T-helper 22 cell (primary cell): ENCODE measurements around the gene LRIG1.

Source experiments
- DNase-seq: peaks from one replicate; pipeline ENCODE4 v3.0.0-alpha.2; 2020; ENCODE audit warnings: low read depth

The LRIG1 gene

DNA sequence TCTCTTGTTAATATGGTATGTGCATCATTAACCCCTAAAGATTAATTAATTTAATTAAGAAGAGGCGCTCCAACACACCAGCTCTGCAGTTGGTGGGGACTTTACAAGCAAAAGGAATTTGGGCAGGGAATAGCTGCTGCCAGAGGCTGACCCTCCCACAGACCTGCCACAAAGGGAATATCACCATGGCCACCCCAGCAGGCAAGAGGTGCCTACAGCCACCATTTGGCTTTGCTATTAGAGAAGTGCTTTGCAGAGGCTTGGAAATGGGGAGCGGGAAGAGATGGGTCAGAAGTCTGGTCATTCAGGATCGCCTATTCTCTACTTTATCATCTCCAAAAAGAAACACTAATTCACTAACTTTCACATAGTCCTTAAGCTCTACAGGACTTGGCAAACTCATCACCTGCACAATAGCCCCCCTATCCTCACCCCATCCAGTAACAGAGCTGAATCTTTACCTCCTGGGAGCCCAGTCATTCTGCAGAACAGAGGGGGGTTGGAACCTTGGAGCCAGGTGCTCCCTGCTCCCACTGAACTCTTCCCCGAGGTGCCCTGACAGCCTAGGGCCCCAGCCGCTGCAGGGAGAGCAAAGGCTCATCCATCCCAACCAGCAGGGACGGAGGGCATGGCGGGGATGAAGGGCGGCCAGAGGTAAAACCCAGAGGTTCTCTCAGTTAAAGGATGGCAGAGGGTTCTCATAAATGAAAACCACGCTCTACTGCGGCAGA, 29.7 kb downstream of the LRIG1 start:
- no peak for DNase-seq

GRCh38 chr3:66470285-66470684, 30.5 kb downstream of the LRIG1 start:
- DNase-seq: no peak

GRCh38 chr3:66469220-66469640, 31.6 kb downstream of the LRIG1 start:
- no peak for DNase-seq

DNA sequence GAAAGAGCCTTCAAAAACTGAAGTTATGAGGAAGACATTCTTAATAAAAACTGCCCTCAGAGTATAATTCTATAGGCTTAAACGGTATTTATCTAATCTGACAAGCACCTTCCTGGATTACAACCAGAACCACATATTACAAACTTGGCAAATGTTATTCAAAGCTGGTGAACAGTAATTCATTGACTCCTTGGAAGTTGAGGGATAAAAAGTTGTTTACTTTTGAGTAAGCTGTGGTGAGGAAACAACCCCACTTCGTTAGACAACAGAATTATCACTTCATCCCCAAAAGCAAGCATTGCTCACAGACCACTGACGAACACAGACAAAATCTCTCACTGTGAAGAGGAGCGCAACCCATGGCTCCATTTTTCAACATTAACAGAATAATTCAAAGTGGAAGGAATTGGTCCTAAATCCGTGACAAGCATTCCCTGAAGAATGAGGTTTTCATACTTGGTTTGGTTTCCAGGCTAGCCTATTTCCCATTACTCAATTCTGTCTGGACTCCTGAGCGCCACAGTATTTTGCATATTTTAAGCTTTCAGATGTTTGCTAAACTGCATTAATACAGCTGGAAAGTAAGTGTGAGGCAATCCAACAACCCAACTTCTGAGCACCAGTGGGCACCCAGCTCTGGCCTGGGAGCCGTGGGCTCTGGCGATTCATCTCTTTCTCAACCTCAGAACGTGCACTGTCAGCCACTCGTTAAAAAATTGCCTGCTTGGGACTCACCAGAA, 32.7 kb downstream of the LRIG1 start:
- DNase-seq: no peak

DNA sequence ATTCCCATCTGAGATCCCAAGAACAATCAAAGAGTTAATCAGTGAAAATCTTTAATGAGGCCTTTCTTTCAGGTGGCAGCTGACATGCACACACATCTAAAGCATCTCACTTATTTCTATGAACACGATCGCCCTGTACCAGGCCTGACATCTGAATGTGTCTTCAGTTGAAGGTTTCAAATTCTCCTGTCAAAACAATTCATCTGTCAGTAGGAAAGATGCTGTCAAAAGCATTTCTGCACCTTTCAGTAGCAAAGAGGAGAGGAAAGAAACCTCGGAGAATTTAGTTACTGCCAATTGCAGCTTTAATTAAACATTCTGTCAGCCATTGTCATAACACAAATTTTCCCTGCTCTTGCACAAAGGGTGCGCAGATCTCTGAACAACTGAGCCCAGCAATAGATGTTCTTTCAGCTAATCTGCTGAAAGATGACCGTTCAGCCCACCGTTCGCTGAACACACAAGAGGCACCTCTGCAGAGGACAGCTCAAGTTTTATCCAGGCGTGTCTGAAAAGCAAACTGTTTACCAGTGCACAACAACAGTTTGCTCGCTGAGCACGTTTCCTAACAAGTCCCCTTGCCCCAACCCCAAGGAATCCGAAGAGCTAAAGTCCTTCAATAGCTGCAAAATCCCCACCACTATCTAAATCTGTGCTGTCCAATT, 34.1 kb downstream of the LRIG1 start:
- no peak for DNase-seq

DNA sequence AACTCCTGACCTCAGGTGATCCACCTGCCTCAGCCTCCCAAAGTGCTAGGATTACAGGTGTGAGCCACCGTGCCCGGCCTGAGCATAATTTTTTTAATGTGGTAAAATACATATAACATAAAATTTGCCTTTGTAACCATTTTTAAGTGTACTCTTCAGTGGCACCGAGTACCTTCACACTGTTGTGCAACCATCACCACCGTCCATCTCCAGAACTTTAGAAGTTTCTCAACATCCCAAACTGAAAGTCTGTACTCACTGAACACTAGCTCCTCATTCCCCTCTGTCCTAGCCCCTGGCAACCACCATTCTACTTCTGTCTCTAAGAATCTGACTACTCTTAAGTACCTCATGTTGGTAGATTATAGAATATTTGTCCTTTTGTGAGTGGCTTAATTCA, 35.2 kb downstream of the LRIG1 start:
- no peak for DNase-seq

- no peak for DNase-seq
Measured at GRCh38 chr3:66465034-66465433, 35.8 kb downstream of the LRIG1 start.

GRCh38 chr3:66464512-66464894, 36.3 kb downstream of the LRIG1 start:
- DNase-seq: no peak

GRCh38 chr3:66463730-66464511, 36.9 kb downstream of the LRIG1 start:
- DNase-seq: no peak

GRCh38 chr3:66463054-66463631, 37.7 kb downstream of the LRIG1 start:
- DNase-seq: no peak

DNA sequence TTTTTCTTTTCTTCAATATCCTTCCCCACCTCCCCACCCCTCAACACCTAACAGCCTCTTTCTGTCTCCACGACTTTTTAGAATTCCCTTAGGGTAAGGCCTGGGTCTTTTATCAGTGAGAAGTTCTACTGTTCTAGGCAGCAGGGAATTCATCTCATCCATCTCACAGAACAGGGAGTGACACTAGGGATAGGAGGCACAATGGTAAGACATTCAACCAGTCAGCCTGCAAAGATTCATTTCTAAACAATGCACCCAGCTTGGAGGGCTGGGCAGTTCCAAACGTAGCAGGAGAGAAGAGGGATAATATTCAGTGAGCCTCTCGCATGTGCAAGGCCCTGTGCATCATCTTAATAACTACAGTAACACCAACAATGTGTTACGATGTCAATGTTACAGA, 43.6 kb downstream of the LRIG1 start:
- DNase-seq: no peak

GRCh38 chr3:66456711-66457173, 44.1 kb downstream of the LRIG1 start:
- no peak for DNase-seq

DNA sequence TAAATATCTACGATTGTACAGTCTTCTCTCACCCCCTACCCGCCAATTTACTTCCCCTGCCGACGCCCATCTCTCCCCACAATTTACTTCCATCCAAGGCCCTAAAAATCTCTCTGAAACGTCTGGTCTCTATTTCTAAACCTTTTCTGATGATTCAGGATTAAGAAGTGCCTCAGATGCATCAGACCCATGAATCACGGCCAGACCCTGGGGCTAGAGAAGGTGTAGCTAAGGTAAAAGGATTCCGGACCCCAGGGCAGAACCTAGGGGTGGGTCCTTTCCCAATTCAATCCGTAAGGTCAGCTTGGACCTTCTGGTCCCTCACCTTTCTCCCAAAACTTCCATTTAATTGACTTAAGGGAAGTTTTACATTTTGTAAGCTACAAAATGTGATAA, 46.4 kb downstream of the LRIG1 start:
- no peak for DNase-seq

- DNase-seq: no peak
Measured at GRCh38 chr3:66453651-66454463, 47.0 kb downstream of the LRIG1 start.

- DNase-seq: no peak
Measured at GRCh38 chr3:66452303-66453011, 48.4 kb downstream of the LRIG1 start.

DNA sequence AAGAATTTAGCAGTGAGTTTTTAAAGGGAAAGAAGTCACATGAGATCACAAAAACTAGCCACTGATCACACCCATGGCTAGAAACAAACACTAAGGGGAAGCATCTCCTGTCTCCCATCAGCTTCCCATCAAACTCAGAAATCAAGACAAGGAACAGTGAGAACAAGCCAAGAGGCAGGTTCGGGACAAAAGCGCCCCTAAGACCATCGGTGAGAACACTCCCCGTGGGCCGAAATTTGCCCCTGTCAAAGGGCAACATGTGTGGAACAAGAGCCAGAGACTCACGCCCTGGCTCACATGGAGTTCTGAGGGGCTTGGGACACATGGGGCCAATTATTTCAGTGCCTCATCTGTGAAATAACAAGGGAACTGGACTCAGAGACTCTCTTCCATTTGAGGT, 49.1 kb downstream of the LRIG1 start:
- DNase-seq: no peak

DNA sequence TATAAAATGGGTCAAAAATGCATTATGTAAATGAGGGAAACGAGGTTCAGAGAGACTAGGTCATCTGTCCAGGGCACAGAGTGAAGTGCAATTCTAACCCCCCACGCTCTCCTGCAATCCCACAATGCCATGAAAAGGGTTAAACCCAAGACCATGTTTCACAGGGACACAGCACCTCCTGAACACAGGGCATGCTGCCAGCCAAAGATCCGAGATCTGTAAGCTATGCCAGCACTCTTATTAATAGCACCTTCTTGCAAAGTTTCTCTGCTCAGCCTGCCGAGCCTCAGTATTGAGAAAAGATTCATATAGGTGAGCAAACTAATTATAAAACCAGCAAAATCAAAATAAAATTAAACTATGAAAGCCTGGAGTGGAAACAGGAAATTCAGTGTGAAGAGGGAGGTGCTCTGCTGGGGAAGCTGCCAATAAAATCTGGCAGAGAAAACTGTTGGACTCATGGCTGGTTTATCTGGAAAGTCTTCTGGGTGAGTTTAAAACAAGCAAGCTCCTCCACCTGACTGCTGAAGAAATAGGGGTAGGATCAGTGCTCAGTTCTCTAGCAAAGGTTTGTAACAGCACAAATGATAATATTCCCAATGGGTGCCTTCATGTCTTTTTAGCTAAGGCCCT, 50.3 kb downstream of the LRIG1 start:
- no peak for DNase-seq

GRCh38 chr3:66449411-66449974, 51.3 kb downstream of the LRIG1 start:
- DNase-seq: no peak

DNA sequence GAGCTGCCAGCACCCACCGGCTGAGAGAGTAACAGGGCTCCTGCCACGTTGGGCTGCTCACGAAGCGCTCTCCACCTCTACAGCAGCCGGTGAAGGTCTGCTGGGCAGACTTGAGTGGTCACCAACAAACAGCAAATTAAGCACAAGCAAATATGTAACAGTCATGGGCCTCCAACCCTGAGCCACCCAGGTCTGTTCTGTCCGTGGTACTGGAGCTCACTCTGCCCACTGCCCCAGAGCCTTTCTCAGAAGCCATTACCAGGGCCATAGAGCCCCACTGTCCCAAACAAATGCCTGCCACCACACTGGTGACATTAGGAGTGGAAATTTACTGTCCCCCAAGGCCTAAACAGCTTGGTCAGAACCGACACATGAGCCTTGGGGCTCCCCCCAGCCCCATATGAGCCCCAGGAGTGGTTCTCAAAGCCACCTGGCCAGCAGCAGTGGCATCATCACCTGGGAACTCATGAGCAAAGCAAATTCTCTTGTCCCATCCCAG, 56.6 kb downstream of the LRIG1 start:
- no peak for DNase-seq
